Kidney (tissue), 14 donors: ENCODE measurements around the gene NBDY. TPM values are rescaled to one million over a fixed set of nuclear protein-coding genes. Genes with fewer than 3 reads are reported as not detected.

Source experiments
- DNase-seq, 5 donors: peaks; one replicate each; pipeline ENCODE4 v3.0.0-alpha.2; 2013 to 2020
- FAIRE-seq: peaks from 2 replicates; lab custom pipeline; 2012; peaks lifted over from hg19 to GRCh38; lab: Jason Lieb, UNC
- H3K27ac ChIP-seq, 2 donors: one replicate each; pipeline ENCODE4 v1.7.0; 2013; ENCODE audit warnings: low read depth in 2 of 2, low read length in 2 of 2, inconsistent platforms in 1 of 2
- H3K27me3 ChIP-seq: one replicate; pipeline ENCODE4 v1.7.1; 2013; ENCODE audit warnings: low read length, inconsistent platforms; ENCODE audit not compliant: control insufficient read depth, insufficient read depth
- H3K36me3 ChIP-seq, 3 donors: one replicate each; pipeline versions ENCODE4 v1.7.0 to v1.7.1; 2013; ENCODE audit warnings: low read length in 3 of 3, control low read depth in 1 of 3, inconsistent platforms in 1 of 3; ENCODE audit not compliant: insufficient read depth in 3 of 3, control insufficient read depth in 2 of 3
- H3K4me1 ChIP-seq, 3 donors: one replicate each; pipeline versions ENCODE4 v1.7.0 to v1.7.1; 2013; ENCODE audit warnings: low read length in 3 of 3, inconsistent platforms in 1 of 3, low read depth in 1 of 3; ENCODE audit not compliant: control insufficient read depth in 2 of 3, insufficient read depth in 2 of 3
- H3K4me3 ChIP-seq, 3 donors: one replicate each; pipeline versions ENCODE4 v1.7.0 to v1.8.1; 2013; ENCODE audit warnings: low read length in 3 of 3, control low read depth in 1 of 3, inconsistent platforms in 1 of 3
- H3K9ac ChIP-seq, 3 donors: one replicate each; pipeline versions ENCODE4 v1.7.0 to v1.7.1; 2013; ENCODE audit warnings: low read length in 3 of 3, control low read depth in 1 of 3, inconsistent platforms in 1 of 3
- H3K9me3 ChIP-seq, 3 donors: one replicate each; pipeline versions ENCODE4 v1.7.0 to v1.7.1; 2013; ENCODE audit warnings: low read length in 3 of 3, control low read depth in 1 of 3, inconsistent platforms in 1 of 3; ENCODE audit not compliant: control insufficient read depth in 2 of 3, insufficient read depth in 1 of 3
- CTCF ChIP-seq: IDR thresholded peaks from 3 replicates; pipeline ENCODE4 v1.5.1; 2012; ENCODE audit warnings: mild to moderate bottlenecking, moderate library complexity, borderline replicate concordance; ENCODE audit not compliant: insufficient read depth; ENCODE audit errors: extremely low read depth
- intact Hi-C: fragments of 100-400 bp; cut with DNase I; formaldehyde crosslinking; loops from one replicate; pipeline ENCODE4 v1.11.1; 2022
- polyA plus RNA-seq: library from polyadenylated mRNA; stranded (reverse); fragments of 350-450 nt; fragmentation: Illumina TruSeq; extraction: RNeasy Lipid Tissue Mini Kit (QIAGEN cat#74804); gene quantifications from one replicate; pipeline ENCODE4 v1.2.3, GENCODE V29; 2014; ENCODE audit warnings: low read depth, low replicate concordance; ENCODE audit not compliant: insufficient read depth
- total RNA-seq: library from RNA; stranded (reverse); fragmentation: NEBNext Ultra II Directional; extraction: Animal tissue kit (Norgen Biotek cat#: 25700); gene quantifications from one replicate; pipeline ENCODE4 v1.2.1, GENCODE V29; 2021
- donor health status: control.
- donor health status: control.
- donor health status: control.
- donor health status: control.
- donor health status: control.
- donor health status: DM: yes; HTN: yes; CAD: no.
- donor health status: Normal renal cell carcinoma (clear cell type).

NBDY gene
- total and polyA plus RNA-seq, 2 donors from 2014 or later: 50.8 to 88.7 TPM

- no peaks in the 10 kb centered on the region for H3K4me1 ChIP-seq
- DNase-seq (peak in 1 of 5 donors; percentile 17), FAIRE-seq (no peak)
- H3K36me3 ChIP-seq: peaks cover 0 to 2% (median 2%) of the 10 kb centered on the region in 3 donors
- intact Hi-C loops: no loop called here
- TF ChIP-seq CTCF: no peak
- no peak overlapping the region for H3K27ac ChIP-seq
- no peaks in the 10 kb centered on the region for H3K9me3 ChIP-seq
- H3K27me3 ChIP-seq: no peaks in the 10 kb centered on the region
- no peak overlapping the region for H3K4me3 ChIP-seq
- no peak overlapping the region for H3K9ac ChIP-seq
Observed at GRCh38 chrX:56789518-56790070, 60.6 kb downstream of the NBDY start.

GRCh38 chrX:56790778-56791177 lies 61.7 kb downstream of the NBDY start:
- H3K27me3 ChIP-seq: no peaks in the 10 kb centered on the region
- peaks cover 0 to 2% (median 2%) of the 10 kb centered on the region in 3 donors for H3K36me3 ChIP-seq
- DNase-seq (peak in 2 of 5 donors; percentile 6 to 30), FAIRE-seq (no peak)
- no peaks in the 10 kb centered on the region for H3K4me1 ChIP-seq
- H3K9me3 ChIP-seq: no peaks in the 10 kb centered on the region
- H3K27ac ChIP-seq: no peak overlapping the region
- TF ChIP-seq CTCF: no peak
- H3K4me3 ChIP-seq: no peak overlapping the region
- H3K9ac ChIP-seq: no peak overlapping the region
- intact Hi-C loops: no loop called here

DNA sequence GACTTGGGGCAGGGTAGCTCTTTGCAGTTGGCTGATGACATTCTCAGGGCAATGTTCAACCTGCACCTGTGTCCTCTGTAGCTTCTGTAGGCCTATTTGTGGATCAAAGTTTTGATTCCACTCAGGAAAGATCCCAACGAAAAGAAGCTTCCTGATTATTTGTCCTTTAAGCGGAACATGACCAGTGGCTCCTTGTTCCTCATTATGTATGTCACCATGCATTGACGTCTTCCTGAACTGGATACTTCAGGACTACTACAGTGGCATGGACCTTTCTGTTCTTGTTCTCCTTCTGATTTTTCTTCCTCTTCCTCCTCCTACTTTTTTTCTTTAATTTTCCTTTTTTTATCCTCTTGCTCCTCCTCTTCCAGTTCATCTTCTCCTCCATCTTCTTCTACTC lies 62.4 kb downstream of the NBDY start:
- intact Hi-C loops: no loop called here
- no peak for FAIRE-seq

More for the DNA sequence above, 62.4 kb downstream of the NBDY start:
- no peak for TF ChIP-seq CTCF
- Histone ChIP-seq H3K9ac (no peak overlapping the region), H3K27ac (no peak overlapping the region), H3K4me3 (no peak overlapping the region), H3K4me1 (no peaks in the 10 kb centered on the region), H3K36me3 (peaks cover 0 to 2% (median 2%) of the 10 kb centered on the region in 3 donors), H3K27me3 (no peaks in the 10 kb centered on the region), H3K9me3 (no peaks in the 10 kb centered on the region)
- DNase-seq: no peak
